HG03521 (cell line): ENCODE measurements around the gene PRKCE.
A peak's percentile ranks its signal among the peaks of the same experiment; 100 is the strongest.

Experiments used
- ATAC-seq: cut with Tn5 transposase; IDR thresholded peaks from one replicate; pipeline ENCODE4 v1.9.1; 2021; ENCODE audit warnings: mild to moderate bottlenecking, moderate library complexity; ENCODE audit not compliant: unreplicated experiment

PRKCE gene

DNA sequence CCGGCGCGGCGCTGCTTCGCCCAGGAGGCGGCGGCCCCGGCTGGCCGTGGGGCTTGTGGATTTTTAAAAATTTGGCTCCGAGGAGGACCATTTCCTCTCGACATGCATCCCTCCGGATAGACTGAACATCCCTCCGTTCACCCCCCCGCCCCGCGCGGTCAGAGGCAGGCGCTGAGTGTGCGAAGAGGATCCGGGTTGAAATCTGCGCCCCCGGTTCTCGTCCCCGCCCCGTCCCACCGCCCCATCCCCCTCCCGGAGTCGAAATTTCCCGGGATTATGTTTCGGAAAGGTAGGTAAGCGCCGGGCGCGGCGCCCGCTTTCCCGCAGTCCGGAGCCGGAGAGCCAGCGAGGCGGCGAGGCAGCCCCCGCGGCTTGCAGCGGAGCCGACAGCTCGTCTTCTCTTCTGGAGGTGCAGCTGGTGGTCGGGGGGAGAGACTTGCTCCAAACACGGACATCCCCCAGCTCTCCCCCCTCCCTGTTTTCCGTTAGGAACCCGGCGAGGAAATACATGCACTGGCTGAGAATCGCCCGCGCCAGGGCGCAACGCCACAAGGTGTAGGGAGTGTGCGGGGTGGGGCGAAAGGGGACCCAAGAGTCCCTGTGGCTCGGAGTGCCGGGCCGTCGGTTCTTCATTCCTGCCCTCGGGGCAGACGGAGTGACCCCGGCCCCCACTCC is at the start of gene PRKCE:
Gene PRKCE (plus strand): TSS at position 261 of the 675 bp plus-strand sequence.
- ATAC-seq, result peak; percentile 2

DNA sequence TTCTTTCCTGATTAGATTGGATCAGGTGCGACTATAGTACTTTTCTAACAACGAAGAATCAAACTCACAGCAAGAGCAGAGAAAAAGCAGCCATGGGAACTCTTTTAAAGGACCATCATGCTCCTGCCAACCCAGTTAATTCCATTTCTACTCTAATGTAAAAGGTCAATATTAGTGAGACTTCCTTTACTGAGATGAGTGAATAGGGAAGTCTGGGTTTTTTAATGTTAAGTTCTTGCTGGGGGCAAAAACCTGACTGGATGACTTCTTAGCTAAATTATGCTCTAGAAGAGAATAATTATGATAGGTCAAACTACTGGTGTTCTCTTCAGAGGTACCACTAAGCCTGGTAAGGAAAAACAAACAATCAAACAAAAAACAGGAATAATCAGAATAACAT is 48.9 kb upstream of the PRKCE start:
- no peak for ATAC-seq

GRCh38 chr2:45605116-45605515 is 46.4 kb upstream of the PRKCE start:
- no peak for ATAC-seq

- ATAC-seq, result no peak
Observed at GRCh38 chr2:45606796-45607195, 44.7 kb upstream of the PRKCE start.

DNA sequence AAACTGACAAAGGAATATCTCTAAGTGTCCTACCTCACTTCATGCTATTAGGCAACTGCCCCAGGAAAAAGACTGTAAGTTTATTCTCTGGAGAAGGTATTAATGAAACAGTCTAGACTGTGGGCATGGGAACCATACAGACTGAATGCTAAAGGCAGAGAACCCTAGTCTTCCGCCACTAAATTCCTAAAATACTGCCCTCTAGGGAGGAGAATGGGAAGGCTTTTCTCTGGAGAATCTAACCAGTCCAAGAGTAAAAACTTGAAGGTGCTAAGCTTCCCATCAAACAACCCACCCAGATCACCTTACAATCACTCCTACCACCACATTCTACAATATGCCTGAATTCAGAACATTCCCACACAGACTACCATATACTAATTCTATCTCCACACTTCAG is 43.8 kb upstream of the PRKCE start:
- no peak for ATAC-seq

DNA sequence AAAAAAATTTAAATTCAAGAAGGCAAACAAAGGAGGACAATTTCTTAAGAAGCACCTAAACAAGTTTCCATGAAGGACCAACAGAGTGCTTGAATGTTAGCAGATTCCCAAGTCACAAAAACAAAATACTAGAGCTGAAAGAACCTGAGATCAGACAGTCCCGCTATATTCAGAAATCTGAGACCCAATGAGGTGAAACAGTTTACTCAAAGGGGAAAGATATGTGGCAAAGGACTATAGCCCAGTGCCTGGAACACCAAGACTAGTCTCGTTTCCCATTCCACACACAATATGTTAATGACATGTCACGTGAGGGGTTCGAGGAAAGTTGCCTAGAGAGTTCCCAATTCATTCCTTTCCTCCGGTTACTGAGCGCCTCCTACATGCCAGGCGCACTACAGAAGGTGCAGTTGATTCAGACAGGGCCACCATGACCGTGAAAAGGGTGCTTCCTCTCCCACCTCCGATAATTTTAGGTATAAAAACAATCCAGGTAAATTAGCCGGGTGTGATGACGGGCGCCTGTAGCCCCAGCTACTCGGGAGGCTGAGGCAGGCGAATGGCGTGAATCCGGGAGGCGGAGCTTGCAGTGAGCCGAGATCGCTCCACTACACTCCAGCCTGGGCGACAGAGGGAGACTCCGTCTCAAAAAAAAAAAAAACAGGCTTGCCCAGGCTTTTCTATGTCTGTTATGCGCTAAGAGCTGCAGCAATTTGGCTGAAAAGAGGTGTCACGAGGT is 41.0 kb upstream of the PRKCE start:
- peak; percentile 28 for ATAC-seq

DNA sequence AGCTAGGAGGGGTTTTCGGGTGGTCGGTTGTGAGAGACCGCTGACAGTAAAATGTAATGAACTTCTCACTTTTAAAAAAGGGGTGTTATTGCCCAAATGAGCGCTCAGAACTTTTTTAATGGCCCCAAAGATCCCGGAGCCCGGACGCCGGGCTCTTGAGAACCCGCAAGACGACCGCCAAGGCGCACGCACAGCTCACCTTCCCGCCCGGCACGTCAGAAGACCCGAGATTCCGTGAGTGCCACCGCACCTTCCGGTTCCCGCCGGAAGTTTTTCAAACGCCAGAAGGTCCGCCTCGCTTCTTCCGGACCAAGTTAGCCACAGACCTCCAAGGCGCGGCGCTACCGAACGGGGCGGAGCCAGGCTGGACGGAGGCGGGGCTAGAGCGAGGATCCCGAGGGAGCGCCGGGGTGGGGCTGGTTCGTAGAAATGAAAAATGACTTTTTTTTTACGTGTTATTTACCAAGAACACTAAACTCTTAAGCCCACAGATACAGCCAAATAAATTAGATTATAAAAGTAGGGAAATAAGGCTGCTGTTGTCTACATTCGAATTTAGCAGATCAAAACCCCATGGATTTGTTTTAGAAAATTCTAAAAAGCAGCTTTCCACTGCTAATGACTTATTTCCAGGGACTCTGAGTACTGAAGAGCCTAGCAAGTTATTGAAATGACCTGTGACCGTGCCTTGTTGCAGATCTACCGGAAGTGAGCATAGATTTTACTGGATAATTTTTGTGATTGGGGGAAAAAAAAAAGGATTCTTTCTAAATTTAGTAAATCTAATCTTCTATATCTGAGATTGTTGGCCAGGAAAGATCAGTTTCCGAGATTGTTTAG is 40.2 kb upstream of the PRKCE start, which contains the start of gene SRBD1:
Gene SRBD1 (minus strand): TSS at position 248 of the 840 bp plus-strand sequence. CDS start 5,826 bp downstream, outside the sequence.
- peak; percentile 95 for ATAC-seq

DNA sequence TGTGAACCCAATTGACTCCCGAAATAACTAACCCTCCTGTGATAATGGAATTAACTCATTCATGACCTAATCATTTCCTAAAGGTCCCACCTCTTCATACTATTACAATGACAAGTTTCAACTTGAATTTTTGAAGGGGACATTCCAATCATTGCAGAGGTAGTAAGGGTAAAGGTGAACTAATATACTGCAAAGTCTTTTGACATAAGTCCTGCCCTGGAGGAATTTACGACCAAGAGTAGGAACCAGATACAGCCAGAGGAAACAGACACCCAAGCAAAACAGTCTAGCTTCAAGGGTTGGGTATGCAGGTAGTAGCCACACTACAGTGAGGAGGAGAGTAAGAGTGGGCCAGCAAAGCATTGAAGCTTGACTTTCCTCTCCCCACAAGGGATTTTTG is 39.2 kb upstream of the PRKCE start:
- ATAC-seq, result no peak

GRCh38 chr2:45612731-45613130 is 38.7 kb upstream of the PRKCE start:
- no peak for ATAC-seq

DNA sequence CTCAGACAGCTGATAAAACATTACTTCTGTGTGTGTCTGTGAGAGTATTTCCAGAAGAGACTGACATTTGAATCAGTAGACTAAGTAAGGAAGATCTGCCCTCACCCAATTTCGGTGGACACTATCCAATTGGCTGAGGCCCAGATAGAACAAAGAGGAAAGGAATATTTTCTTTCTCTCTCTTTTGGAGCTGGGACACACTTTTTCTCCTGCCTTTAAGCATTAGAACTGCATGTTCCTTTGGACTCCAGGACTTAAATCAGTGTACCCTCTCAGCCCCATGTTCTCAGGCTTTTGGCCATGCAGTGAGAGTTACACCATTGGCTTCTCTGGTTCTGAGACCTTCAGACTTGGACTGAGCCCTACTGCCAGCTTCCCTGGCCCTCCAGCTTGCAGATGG is 37.1 kb upstream of the PRKCE start:
- ATAC-seq, result no peak

DNA sequence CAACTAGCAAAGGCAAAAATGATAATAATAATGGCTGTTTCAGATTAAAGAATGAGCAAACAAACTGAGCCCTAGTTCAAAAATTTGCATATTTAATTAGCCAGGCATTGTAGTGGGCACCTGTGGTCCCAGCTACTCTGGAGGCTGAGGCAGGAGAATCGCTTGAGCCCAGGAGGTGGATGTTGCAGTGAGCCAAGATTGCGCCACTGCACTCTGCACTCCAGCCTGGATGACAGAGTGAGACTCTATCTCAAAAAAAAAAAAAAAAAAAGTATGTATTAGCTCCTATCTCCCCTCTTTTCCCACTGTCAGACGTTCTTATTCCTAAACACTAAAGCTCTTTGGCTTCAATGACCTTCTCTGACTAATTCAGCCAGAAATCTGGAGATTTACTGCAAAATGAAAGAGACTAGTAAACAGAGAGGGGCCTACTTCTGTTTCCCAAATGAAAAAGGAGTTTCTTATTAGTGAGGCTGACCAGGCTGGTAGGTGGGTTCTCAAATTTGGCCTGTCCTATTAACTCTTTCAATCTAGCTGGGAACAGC is 36.5 kb upstream of the PRKCE start:
- ATAC-seq, result no peak

- ATAC-seq, result no peak
Observed at GRCh38 chr2:45616658-45617411, 34.6 kb upstream of the PRKCE start.

- ATAC-seq, result no peak
Observed at GRCh38 chr2:45617496-45617895, 34.0 kb upstream of the PRKCE start.

DNA sequence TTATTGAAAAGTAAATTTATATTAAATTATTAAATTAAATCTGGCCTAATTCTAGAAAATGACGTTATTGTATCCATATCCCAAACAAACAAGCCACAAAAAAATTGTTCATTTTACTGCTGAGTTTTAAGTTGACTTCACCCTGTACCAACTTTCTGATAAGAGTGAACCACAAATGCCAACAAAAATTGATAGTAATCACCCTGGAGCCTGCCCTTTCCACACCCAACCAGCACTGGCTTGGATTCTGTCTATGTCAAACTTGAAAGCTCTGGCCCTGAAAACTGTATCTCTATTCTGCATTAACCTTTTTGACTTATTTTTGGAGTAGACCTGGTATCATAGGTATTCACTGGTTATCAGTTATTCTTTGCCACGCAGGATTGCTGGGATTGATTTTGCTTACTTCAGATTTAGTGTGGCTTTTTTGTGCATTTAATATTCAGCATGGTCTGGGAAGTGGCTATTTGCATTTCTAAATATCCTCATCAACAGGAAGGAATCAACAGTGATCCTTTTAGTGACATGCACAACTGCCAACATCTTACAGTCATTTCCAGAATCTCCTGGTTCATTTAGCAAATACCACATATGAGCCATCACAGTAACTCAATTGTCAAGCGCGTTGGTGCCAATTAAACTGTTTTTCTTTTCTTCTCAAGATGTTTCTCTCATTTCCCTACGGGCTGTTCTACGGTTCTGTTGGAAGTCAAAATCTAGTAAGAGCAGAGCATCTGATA is 29.0 kb upstream of the PRKCE start:
- no peak for ATAC-seq

GRCh38 chr2:45623098-45623497 is 28.4 kb upstream of the PRKCE start:
- no peak for ATAC-seq

DNA sequence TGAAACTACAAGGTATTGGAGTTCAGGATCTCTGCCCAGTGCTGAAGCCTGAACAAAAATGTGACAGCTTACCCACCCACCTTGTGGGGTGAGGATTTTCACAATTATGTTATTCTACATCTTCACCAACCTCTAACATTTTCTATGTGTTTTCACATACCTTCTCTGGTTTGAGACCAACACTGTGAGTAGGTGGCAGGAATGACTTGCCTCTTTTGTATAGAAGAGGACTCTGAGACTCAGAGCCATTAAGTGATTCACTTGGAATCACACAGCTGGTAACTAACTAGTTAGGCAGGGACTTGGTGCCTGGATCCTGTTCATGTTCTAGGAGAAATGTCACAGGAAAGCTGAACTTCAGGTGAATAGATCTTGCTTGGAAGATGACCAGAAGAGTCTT is 25.7 kb upstream of the PRKCE start:
- ATAC-seq, result no peak

DNA sequence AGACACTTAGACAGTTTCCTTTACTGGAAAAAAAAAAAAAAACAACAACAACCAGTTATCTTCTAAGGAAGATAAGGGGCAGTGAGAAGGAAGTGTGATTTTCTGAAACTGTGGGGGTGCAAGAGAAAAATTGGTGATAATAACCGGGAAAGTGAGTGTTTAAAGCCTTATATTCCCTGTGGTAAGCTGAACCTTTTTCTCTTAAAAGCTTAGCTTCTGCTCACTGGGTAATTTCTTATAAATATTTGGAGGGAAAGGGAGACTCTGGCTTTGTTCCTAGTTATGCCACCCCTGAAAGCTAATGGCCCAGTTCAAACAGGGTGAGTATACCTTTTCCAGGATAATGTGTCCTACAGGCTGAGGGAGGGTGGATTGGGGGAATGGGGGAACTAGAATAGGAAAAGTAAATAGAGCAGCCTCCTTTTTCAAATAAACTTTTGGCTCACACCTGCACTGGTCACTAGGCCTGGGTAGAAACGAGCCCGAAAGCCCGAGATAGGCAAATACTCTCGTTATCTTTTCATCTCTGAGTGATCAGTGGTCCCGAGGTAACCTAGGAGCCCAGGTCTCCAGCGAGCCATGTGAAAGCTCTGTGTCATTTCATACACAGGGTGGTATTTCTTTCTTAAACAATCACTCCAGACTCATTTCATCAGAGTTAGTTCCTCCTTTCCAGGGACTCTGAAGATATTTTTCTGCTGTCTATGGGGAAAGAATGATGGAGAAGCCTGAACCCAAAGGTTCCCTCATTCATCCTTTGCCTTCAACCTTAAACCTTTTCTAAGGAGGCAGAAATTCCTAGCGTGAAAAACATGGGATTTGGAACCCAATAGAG is 24.9 kb upstream of the PRKCE start:
- no peak for ATAC-seq

- ATAC-seq, result no peak
Observed at GRCh38 chr2:45627911-45628310, 23.6 kb upstream of the PRKCE start.

DNA sequence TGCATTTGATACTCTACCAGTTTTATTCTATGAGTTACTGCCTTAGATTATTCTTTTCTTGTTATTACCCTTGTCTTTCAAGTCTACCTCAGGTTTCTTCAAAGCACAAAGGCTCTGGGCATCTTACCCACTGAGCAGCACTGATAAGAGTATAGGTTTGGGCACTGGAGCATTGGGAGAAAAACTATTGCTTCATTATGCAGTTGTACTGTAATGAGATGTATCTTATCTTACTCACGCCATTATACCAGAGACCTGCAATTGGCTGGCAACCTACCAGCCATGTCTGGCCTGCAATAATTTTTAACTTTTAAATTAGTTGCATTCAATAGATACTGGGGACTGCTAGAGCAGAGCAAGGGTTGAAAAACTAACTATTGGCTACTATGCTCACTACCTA is 21.5 kb upstream of the PRKCE start:
- no peak for ATAC-seq
